ENCODE results near the gene VSX1.

VSX1 gene

GRCh38 chr20:25065625-25066338 lies 16.2 kb downstream of the VSX1 start:
- peak; percentile 68 to 69 for DNase-seq

- no peak for DNase-seq
Measured at GRCh38 chr20:25065072-25065624, 16.8 kb downstream of the VSX1 start.

GRCh38 chr20:25064561-25065071 lies 17.3 kb downstream of the VSX1 start:
- no peak for DNase-seq

DNA sequence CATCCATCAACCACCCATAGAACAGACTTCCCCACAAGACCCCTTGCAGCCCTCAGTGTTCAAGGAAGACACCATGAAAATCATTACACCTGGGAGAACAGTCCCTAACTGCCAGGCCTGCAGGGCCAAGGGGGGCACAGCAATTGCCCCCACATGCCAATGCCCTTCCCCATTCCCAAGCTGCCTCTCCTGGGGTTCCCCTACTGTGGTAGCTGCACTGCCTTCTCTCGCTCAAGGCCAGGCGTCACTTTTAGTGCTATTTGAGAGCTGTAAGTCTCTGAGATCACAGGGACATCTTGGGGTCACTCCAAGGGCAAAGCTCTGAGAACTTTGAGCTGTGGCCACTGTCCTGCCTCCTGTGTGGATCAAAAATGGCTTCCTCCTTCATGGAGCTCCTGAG lies 18.0 kb downstream of the VSX1 start:
- no peak for DNase-seq

- DNase-seq = no peak
Measured at GRCh38 chr20:25063546-25063945, 18.4 kb downstream of the VSX1 start.

GRCh38 chr20:25062841-25063240 lies 19.1 kb downstream of the VSX1 start:
- no peak for DNase-seq

DNA sequence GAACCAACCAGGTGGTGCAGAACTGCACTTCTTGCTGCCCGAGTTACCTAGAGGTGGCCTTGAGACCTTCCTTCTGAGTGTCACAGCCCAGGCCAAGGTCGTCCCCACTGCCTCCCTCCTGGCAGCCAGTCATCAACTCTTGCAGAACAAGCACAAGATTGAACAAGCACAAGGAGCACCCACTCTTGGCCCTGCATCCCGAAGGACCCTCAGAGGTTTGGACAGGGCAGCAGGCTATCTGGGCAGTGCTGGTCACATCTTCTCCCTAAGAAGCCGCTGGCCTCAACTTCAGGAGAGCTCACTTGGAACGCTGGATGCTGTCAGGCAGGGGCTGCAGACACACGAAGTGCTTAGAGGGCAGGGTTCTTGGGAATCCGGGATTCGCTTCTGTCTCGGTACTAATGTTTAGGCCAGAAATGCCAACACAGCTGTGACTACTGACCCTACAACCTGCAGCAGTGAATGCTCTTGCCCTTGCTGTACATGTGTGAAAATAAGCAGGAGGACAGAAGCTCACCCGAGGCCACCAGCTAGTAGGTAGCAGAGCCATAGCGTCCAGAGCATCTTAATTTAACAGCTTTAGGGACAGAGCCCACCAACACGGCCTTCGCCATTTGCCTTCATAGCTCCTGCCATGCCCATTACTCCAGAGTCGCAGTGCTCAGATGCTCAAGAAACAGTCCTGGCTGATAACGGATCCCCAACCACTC lies 20.0 kb downstream of the VSX1 start:
- DNase-seq = no peak

DNA sequence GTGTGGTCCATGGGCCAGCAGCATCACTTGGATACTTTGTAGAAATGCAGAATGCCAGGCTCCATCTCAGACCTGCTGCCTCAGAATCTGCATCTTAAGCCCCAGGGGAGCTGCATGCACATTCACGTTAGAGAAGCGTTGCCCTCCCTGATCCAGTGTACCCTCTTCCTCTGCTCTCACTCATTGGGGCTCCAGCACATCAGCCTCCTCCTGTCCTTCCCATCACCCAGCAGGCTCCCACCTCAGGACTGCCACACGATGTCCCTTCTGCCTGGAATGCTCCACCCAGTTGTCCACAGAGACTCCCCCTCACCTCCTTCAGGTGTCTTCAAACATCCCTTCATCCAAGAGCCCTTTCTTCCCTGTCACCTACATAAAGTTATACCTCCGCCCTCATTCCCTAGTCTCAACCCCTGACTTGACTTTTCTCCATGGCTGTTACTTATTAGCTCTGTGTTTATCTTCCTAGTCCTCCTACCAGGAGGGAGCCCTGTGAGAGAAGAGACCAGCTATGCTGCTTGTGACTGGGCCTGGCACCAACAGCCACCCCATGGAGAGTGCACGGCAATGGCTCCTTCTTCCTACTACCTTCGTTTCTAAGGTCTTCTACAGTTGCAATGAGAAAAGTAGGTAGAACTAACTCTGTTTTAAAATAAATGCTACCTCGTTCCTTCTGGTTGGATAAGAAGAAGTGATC lies 20.7 kb downstream of the VSX1 start:
- no peak for DNase-seq

DNA sequence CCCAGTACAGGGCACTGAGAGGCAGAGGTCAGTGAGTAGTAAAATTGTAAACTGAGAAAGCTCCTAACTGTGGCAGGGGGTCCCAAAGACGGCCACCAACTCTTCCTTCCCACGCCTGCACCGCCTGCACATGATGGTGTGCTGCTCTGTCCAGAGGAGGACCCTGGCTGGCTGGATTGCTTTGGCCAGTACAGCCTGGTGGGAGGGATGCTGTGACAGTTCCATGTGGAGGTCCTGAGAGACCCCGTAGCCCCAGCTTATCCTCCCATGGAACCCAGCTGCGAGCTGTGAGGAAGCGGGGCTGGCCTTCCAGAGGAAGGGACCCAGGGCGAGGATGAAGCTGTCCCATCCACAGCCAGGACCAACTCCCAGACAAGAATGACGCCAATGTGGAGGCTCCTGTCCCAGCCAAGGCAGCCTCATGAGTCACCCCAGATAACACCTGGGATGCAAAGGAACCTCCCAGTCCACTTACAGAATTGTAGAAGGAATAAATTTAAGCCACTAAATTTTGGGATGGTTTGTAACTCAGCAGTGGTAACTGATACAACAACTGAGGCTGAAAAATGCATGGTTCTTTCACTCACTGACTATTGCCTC lies 22.0 kb downstream of the VSX1 start:
- DNase-seq = no peak

DNA sequence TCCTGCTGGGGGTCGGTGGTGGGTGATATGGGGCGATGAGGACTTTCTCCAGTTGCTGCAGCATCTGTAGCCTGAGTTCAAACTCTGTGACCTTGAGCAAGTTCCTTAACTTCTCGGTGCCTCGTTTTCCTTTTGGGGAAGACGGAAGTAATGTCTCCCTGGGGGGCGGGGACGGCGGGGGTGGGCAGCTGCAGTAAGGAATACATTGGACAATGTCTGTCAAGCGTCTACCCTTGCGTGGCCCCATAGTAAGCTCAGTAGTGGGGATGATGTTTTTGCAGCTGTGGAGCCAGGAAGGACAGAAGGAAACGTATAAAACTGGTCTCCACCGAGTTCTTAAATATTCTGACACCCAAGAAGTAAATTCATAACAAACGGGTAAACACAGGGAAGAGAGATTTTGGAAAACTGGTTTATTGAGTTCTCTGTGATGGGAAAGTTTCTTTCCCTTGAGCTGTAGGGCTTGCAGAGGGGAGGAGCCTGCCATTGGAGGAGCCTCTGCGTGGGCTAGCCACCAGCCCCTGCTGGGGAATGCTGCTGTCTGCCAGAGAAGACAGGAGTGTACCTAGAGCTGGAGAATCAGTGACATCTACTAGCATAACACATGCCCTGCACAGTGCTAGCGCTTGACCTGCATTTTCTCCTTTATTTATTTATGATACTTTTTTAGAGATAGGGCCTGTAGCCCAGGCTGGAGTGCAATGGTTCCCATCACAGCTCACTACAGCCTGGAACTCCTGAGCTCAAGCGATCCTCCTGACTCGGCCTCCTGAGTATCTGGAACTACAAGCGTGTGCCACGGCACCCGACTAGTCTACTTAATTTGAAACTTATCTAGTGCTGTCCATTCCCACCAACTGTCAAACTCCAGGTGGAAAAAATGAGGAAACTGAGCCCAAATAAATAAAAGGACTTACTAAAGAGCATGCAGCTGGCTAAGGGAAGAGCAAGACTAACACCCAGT lies 22.8 kb downstream of the VSX1 start:
- DNase-seq = peak; percentile 24 to 43

GRCh38 chr20:25058051-25058846 lies 23.7 kb downstream of the VSX1 start, which contains the start of gene ACSS1:
Gene ACSS1, minus strand, starts transcription at chr20:25058139. Its CDS starts 37 bp downstream, at chr20:25058102.
- DNase-seq = peak; percentile 55 to 59

GRCh38 chr20:25057234-25058050 lies 24.5 kb downstream of the VSX1 start:
- DNase-seq = peak; percentile 42 to 59

DNA sequence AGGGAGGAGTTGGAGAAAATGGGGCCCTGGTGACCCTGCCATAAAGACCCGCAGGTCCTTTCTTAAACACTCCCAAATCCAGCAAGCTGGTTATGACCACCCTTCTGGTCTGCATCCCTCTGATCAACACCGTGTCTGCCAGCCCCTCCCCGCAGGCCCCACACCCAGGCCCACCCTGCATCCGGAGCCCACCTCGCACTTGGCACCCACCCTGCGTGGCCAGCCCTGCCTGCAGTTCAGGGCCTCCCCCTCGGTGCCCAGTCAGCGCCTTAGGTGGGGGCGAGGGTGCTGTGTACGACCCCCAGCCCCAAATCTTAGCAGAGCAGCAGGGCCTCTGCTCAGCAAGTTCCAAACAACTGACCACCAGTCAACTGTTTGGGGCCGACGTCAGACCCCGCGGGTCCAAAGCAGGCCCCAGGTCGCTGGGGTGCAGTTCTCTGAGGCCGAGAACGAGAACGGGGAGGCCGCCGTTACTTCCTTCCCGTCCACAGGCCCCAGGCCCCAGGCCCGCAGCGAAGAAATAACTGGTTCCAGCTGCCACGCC lies 25.2 kb downstream of the VSX1 start:
- DNase-seq = peak in 1 of 2 experiments; percentile 57

DNA sequence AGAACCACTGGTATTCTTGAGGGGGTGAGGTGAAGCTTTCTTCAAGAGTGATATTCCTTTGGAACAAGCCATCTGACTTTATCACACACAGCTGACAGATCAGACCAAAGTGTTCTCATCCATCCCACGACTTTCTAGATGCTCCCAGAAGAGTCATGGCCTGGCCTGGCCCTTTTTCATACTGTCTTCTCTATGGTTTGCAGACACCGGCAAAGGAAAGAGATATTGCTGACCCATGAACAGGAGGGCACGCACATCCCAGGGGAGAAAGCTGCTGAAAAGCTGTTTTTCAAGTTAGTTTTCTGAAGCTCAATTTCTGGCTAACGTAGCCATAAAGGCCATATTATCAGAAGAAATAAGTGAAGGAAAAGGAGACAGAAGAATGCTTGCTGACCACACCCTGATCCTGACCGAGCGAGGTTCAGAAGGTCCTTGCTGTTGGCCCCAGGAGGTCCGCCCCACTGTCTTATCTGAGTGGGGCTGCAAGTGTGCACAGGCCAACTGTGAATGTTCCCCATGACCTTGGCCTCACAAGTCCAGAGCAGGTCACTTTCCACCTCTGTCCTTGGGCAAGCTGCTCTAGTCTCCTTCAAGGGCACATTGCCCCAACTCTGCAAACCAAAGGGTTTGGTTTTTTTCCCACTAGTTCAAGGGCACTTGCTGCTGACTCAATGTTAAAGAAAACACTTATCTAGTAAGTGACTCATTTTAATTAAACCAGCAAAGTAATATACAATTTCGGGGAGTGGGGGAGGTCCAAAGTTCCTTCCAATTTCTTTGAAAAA lies 26.0 kb downstream of the VSX1 start:
- no peak for DNase-seq

DNA sequence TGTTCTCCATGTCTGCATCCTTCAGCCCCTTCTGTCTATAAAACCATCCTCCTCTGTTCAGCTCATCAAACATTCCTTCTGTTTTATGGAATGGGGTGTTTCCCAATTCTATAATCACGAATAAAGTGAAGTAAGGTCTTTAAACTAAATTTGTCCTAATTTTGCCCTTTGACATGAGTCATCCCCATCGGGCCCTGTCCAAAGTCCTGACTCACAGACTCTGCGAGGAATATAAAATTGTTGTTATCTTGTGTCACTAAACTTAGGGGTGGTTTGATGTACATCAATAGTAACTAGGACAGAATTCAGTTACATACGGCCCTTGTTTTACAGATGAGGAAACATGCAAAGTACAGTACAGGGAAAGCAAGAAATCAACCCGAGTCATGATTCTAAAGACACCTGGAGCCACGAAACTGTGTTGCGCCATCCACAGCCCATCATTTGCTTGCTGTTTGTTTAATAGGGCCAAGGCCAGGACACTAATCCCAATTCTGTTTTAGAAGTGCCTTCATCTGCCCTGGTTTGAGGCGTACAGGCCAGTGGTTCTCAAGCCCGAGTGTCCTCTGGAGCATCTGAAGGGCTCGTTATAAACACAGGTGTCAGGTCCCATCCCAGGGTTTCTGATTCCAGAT lies 26.8 kb downstream of the VSX1 start:
- no peak for DNase-seq

GRCh38 chr20:25054096-25054820 lies 27.7 kb downstream of the VSX1 start:
- no peak for DNase-seq

GRCh38 chr20:25053255-25054031 lies 28.5 kb downstream of the VSX1 start:
- peak; percentile 44 to 66 for DNase-seq
